H1 (cell line): ENCODE measurements around the gene ZBTB9. TPM values are rescaled to one million over a fixed set of nuclear protein-coding genes. Genes with fewer than 3 reads are reported as not detected.

Experiments
- CTCF ChIA-PET: fragments of 300-600 bp; sonication (Branson Sonifier 250); formaldehyde crosslinking; loops from one replicate; lab custom pipeline; 2021; ENCODE audit not compliant: partially characterized antibody; lab: Charles Lee
- POLR2A ChIA-PET: fragments of 300-600 bp; sonication (Branson Sonifier 250); formaldehyde crosslinking; loops from one replicate; lab custom pipeline; 2021; ENCODE audit warnings: inconsistent platforms; ENCODE audit not compliant: partially characterized antibody; lab: Charles Lee
- DNase-seq, 2 experiments: peaks; one replicate each; pipeline versions ENCODE4 v3.0.0 to v3.0.0-alpha.2; 2010 to 2022; ENCODE audit warnings: low spot score in 2 of 2, low read depth in 1 of 2, mixed read lengths in 1 of 2
- FAIRE-seq: peaks from 2 replicates; lab custom pipeline; 2011; peaks lifted over from hg19 to GRCh38; lab: Jason Lieb, UNC
- H2AFZ ChIP-seq: 2 replicates; pipeline ENCODE4 v1.8.1; 2012; ENCODE audit warnings: low read length, inconsistent platforms
- H2AK5ac ChIP-seq: 2 replicates; pipeline ENCODE4 v1.6.1; 2013; ENCODE audit warnings: low read depth, low read length
- H2BK120ac ChIP-seq: replicated peaks from 2 replicates; pipeline ENCODE3; 2013; ENCODE audit warnings: low read depth, low read length, inconsistent platforms
- H2BK12ac ChIP-seq: 2 replicates; pipeline ENCODE4 v1.6.1; 2013; ENCODE audit warnings: low read depth, low read length
- H2BK15ac ChIP-seq: 2 replicates; pipeline ENCODE4 v1.6.1; 2013; ENCODE audit warnings: low read length
- H2BK20ac ChIP-seq: 2 replicates; pipeline ENCODE4 v1.6.1; 2013; ENCODE audit warnings: low read length
- H2BK5ac ChIP-seq: 2 replicates; pipeline ENCODE4 v1.6.1; 2013; ENCODE audit warnings: low read depth, low read length
- H3K14ac ChIP-seq: 2 replicates; pipeline ENCODE4 v1.6.1; 2013; ENCODE audit warnings: inconsistent platforms; ENCODE audit not compliant: insufficient read length
- H3K18ac ChIP-seq: 2 replicates; pipeline ENCODE4 v1.6.1; 2013; ENCODE audit warnings: low read length; ENCODE audit errors: extremely low read depth
- H3K23ac ChIP-seq: 2 replicates; pipeline ENCODE4 v1.6.1; 2013; ENCODE audit warnings: inconsistent platforms; ENCODE audit not compliant: insufficient read length
- H3K23me2 ChIP-seq: 2 replicates; pipeline ENCODE4 v1.6.1; 2013; ENCODE audit warnings: low read depth, low read length
- H3K27ac ChIP-seq: 2 replicates; pipeline ENCODE4 v1.6.1; 2011; ENCODE audit warnings: low read depth, low read length, inconsistent platforms
- H3K27me3 ChIP-seq, 4 experiments: replicated peaks in 1 of 4; 1 replicate in 1 of 4; 2 replicates in 3 of 4; pipeline versions ENCODE4 v1.6.1 to v1.8.1; 2011 to 2013; ENCODE audit warnings: low read length in 3 of 4, mild to moderate bottlenecking in 3 of 4, inconsistent platforms in 2 of 4, mixed read lengths in 2 of 4, moderate library complexity in 1 of 4; ENCODE audit not compliant: control insufficient read depth in 3 of 4, insufficient read depth in 3 of 4; ENCODE audit errors: extremely low read depth in 1 of 4
- H3K36me3 ChIP-seq, 4 experiments: 2 replicates each; pipeline versions ENCODE4 v1.6.1 to v1.8.1; 2011 to 2013; ENCODE audit warnings: mild to moderate bottlenecking in 4 of 4, low read length in 3 of 4, moderate library complexity in 2 of 4, control low read depth in 1 of 4, inconsistent platforms in 1 of 4; ENCODE audit not compliant: insufficient read depth in 4 of 4, control insufficient read depth in 2 of 4
- H3K4ac ChIP-seq: replicated peaks from 2 replicates; pipeline ENCODE3; 2013; ENCODE audit warnings: low read length, low read depth, mixed read lengths, inconsistent platforms; ENCODE audit not compliant: insufficient read length
- H3K4me1 ChIP-seq, 4 experiments: replicated peaks in 1 of 4; 1 replicate in 1 of 4; 2 replicates in 3 of 4; pipeline versions ENCODE4 v1.6.1 to v1.8.1; 2011 to 2013; ENCODE audit warnings: low read length in 3 of 4, inconsistent platforms in 2 of 4, mixed read lengths in 1 of 4; ENCODE audit not compliant: insufficient read depth in 4 of 4, control insufficient read depth in 3 of 4
- H3K4me2 ChIP-seq, 2 experiments: 2 replicates each; pipeline versions ENCODE4 v1.6.1 to v1.8.1; 2011 to 2013; ENCODE audit warnings: low read depth in 2 of 2, low read length in 2 of 2, control low read depth in 1 of 2, inconsistent platforms in 1 of 2, mild to moderate bottlenecking in 1 of 2; ENCODE audit not compliant: insufficient read depth in 1 of 2
- H3K4me3 ChIP-seq, 4 experiments: fragments of 200-600, 300-600 bp in 1 of 4; sonication (generic), shearing (Covaris generic), sonication (Bioruptor Twin) in 1 of 4; 2 replicates each; pipeline versions ENCODE4 v1.5.1 to v1.8.1; 2011 to 2016; ENCODE audit warnings: low read length in 4 of 4, low read depth in 3 of 4, control low read depth in 2 of 4, inconsistent platforms in 2 of 4, mild to moderate bottlenecking in 2 of 4, mixed read lengths in 1 of 4, moderate library complexity in 1 of 4; ENCODE audit not compliant: insufficient read depth in 2 of 4; ENCODE audit errors: extremely low read depth in 1 of 4
- H3K56ac ChIP-seq: replicated peaks from 2 replicates; pipeline ENCODE3; 2013; ENCODE audit warnings: low read depth, mild to moderate bottlenecking, mixed read lengths, low read length, inconsistent platforms; ENCODE audit not compliant: insufficient read length
- H3K79me1 ChIP-seq: 2 replicates; pipeline ENCODE4 v1.6.1; 2013; ENCODE audit warnings: low read depth, low read length, control low read depth
- H3K79me2 ChIP-seq, 2 experiments: 2 replicates each; pipeline versions ENCODE4 v1.6.1 to v1.8.1; 2012 to 2013; ENCODE audit warnings: low read length in 2 of 2, mild to moderate bottlenecking in 2 of 2, inconsistent platforms in 1 of 2; ENCODE audit not compliant: insufficient read depth in 2 of 2, control insufficient read depth in 1 of 2
- H3K9ac ChIP-seq, 4 experiments: replicated peaks in 1 of 4; 1 replicate in 1 of 4; 2 replicates in 3 of 4; pipeline versions ENCODE4 v1.6.1 to v1.8.1; 2011 to 2013; ENCODE audit warnings: low read depth in 3 of 4, low read length in 3 of 4, control low read depth in 2 of 4, mild to moderate bottlenecking in 2 of 4, moderate library complexity in 2 of 4, inconsistent platforms in 1 of 4; ENCODE audit errors: extremely low read depth in 1 of 4
- H3K9me3 ChIP-seq, 2 experiments: 2 replicates each; pipeline versions ENCODE4 v1.6.1 to v1.8.1; 2012 to 2013; ENCODE audit warnings: mild to moderate bottlenecking in 2 of 2, moderate library complexity in 2 of 2, control low read depth in 1 of 2, inconsistent platforms in 1 of 2, low read depth in 1 of 2, low read length in 1 of 2, mixed read lengths in 1 of 2; ENCODE audit not compliant: insufficient read depth in 2 of 2
- H4K20me1 ChIP-seq, 2 experiments: replicated peaks in 1 of 2; 2 replicates each; pipeline versions ENCODE3 to v1.8.1; 2011 to 2013; ENCODE audit warnings: inconsistent platforms in 2 of 2, low read length in 2 of 2, mild to moderate bottlenecking in 1 of 2; ENCODE audit not compliant: insufficient read depth in 2 of 2, control insufficient read depth in 1 of 2
- H4K5ac ChIP-seq: 2 replicates; pipeline ENCODE4 v1.6.1; 2013; ENCODE audit warnings: low read length, low read depth, mixed read lengths, inconsistent platforms; ENCODE audit not compliant: insufficient read length
- H4K8ac ChIP-seq: 2 replicates; pipeline ENCODE4 v1.8.0; 2013; ENCODE audit warnings: mild to moderate bottlenecking, moderate library complexity, low read length, inconsistent platforms; ENCODE audit not compliant: insufficient read depth; ENCODE audit errors: extremely low read depth
- H4K91ac ChIP-seq: replicated peaks from 2 replicates; pipeline ENCODE3; 2013; ENCODE audit warnings: low read length, mixed read lengths, inconsistent platforms; ENCODE audit not compliant: insufficient read length
- BCL11A ChIP-seq, 2 experiments: IDR thresholded peaks; one replicate each; pipeline ENCODE4 v1.6.1; 2011; ENCODE audit warnings: low read depth in 2 of 2, low read length in 2 of 2, mild to moderate bottlenecking in 2 of 2
- EP300 ChIP-seq, 2 experiments: IDR thresholded peaks; 1 replicate in 1 of 2; 2 replicates in 1 of 2; pipeline ENCODE4 v1.6.1; 2011 to 2012; ENCODE audit warnings: low read depth in 2 of 2, low read length in 2 of 2, mild to moderate bottlenecking in 2 of 2, borderline replicate concordance in 1 of 2, inconsistent platforms in 1 of 2, moderate library complexity in 1 of 2
- EZH2 ChIP-seq: fragments of 200-600 bp; sonication (generic); IDR thresholded peaks from 2 replicates; pipeline ENCODE4 v1.7.1; 2012; ENCODE audit warnings: low read depth, mild to moderate bottlenecking, moderate library complexity, low read length, inconsistent platforms; ENCODE audit not compliant: severe bottlenecking
- JUND ChIP-seq: IDR thresholded peaks from 2 replicates; pipeline ENCODE4 v1.6.1; 2011; ENCODE audit warnings: mild to moderate bottlenecking, improper control_type of control experiment, low read length
- KDM5A ChIP-seq: fragments of 200-600 bp; IDR thresholded peaks from 2 replicates; pipeline ENCODE4 v1.7.1; 2012; ENCODE audit warnings: mild to moderate bottlenecking, low read length, inconsistent platforms, mixed read lengths
- MAX ChIP-seq: IDR thresholded peaks from 2 replicates; pipeline ENCODE4 v1.6.1; 2012; ENCODE audit warnings: inconsistent platforms
- POU5F1 ChIP-seq: IDR thresholded peaks from 2 replicates; pipeline ENCODE4 v1.6.1; 2011; ENCODE audit warnings: low read depth, mild to moderate bottlenecking, low read length, moderate library complexity
- SAP30 ChIP-seq: fragments of 300-600 bp; sonication (generic); IDR thresholded peaks from 2 replicates; pipeline ENCODE4 v1.7.1; 2012; ENCODE audit warnings: low read length, moderate library complexity, mild to moderate bottlenecking, inconsistent platforms; ENCODE audit not compliant: insufficient read depth, insufficient replicate concordance
- TAF7 ChIP-seq: optimal IDR thresholded peaks from 2 replicates; pipeline ENCODE3; 2011; ENCODE audit warnings: low read depth, mild to moderate bottlenecking, inconsistent platforms, low read length, moderate library complexity, borderline replicate concordance
- WGBS, 2 experiments: shearing (Covaris generic) in 1 of 2; methylation state at CpG; one replicate each; pipeline versions ENCODE4 v1.1.6 to v1.1.7; 2013 to 2015; ENCODE audit warnings: low lambda C conversion rate in 2 of 2, mixed read lengths in 2 of 2, inconsistent platforms in 1 of 2, low coverage in 1 of 2, missing lambda C conversion rate in 1 of 2; ENCODE audit not compliant: insufficient replicate concordance in 2 of 2, insufficient coverage in 1 of 2, insufficient read length in 1 of 2; ENCODE audit errors: extremely low coverage in 1 of 2, missing lambda C conversion rate in 1 of 2; 5-methylcytosine and 5-hydroxymethylcytosine counted together
- polyA plus RNA-seq, 7 experiments: library from polyadenylated mRNA; depleted of rRNA in 3 of 7; stranded (reverse) in 5 of 7; unstranded in 2 of 7; fragments of >200 nt in 5 of 7; fragments of 200-250 nt in 2 of 7; gene quantifications; 1 replicate in 5 of 7; 2 replicates in 1 of 7; 4 replicates in 1 of 7; pipeline versions ENCODE4 v1.2.1 to v1.2.3, GENCODE V29; 2011 to 2013; ENCODE audit warnings: missing spikeins in 2 of 7, mixed read lengths in 2 of 7
- total RNA-seq: library from RNA; stranded (reverse); fragmentation: NEBNext Ultra II Directional; extraction: Animal tissue kit (Norgen Biotek cat#: 25700); gene quantifications from 2 replicates; pipeline ENCODE4 v1.2.1, GENCODE V29; 2021

The ZBTB9 gene
- total and polyA plus RNA-seq, 2 of the 8 experiments (the other 6 are each of a cell fraction or from before 2014, with no cell fraction given) = 16.9 to 20.2 TPM

DNA sequence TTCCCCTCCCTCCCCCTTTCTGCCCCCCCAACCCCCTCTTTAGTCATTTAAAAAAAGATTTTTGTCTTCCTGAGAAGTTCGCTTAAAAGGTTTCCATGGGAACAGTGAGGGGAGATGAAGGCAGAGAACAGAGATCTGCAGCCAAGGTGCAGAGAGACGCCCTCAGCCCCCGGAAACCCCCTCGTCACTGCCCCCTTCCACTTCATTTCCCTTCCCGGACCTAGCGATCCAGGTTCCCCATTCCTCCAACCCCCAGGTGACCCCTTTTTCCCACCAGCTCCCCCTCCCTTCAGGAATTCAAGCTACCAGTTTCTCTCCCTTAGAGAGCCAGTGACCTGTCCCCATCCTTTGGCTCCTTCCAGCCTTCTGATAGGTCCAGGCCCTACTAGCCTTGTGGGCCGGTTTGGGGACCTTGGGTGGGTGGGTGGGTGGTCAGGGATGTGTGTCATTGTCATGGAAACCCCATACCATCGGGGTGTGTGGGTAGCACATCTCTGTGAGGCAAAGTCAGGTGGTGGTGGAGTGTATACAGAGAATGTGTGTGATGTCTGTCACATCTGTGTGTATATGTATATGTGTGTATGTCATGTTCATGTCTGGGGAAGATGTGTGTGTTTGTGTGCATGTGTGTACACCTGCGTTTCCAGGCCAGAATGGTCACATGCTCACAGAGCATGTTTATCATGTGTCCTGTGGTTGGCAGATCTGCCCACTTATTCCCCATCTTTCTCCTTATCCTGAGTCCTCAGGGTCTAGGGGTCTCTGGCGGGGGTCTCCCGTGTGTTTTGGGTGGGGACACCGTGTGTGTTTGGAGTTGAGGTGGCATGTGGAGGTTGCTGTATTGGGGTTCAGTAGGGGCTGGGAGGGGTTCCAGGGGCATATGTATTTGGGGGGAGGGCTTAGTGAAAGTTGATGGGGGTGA, 27.5 kb upstream of the ZBTB9 start:
- POLR2A ChIA-PET = interaction anchor here (0.6 to 3.6 kb wide), 13 partner anchors 8 to 331 kb away, joined by 3 to 23 read pairs (median 5); partner anchors contain the start of genes CUTA, PHF1 and ZBTB9
- Histone ChIP-seq H3K27me3 (no peaks in the 10 kb centered on the region), H2BK120ac (no peak overlapping the region), H3K4me3 (peak overlapping the region; percentile 47 to 77 (median 58); a peak in 7 of 8 replicates), H4K91ac (peak overlapping the region; percentile 59), H2BK5ac (0 out of 2 replicates have a peak overlapping the region, but pooled peaks have one; percentile 30), H3K23ac (no peak overlapping the region), H3K23me2 (peaks cover 26% of the 10 kb centered on the region), H3K14ac (no peak overlapping the region), H2BK12ac (peak overlapping the region; percentile 62; the same call in 1 of the 2 replicates), H3K4ac (no peak overlapping the region), H2BK15ac (peak overlapping the region; percentile 46; the same call in 1 of the 2 replicates), H3K9ac (no peak overlapping the region), H3K4me1 (peaks cover 11 to 43% (median 19%) of the 10 kb centered on the region in 4 experiments), H3K36me3 (peaks cover 0 to 11% (median 8%) of the 10 kb centered on the region in 4 experiments; a peak in 5 of 8 replicates), H2AFZ (no peak overlapping the region), H2AK5ac (peak overlapping the region; percentile 94), H3K27ac (no peak overlapping the region; the same call in 1 of the 2 replicates), H4K5ac (no peak overlapping the region), H3K79me2 (peaks cover 13 to 67% of the 10 kb centered on the region in 2 experiments), H4K20me1 (peaks cover 0 to 9% of the 10 kb centered on the region in 2 experiments), H4K8ac (no peak overlapping the region), H3K79me1 (peaks cover 14% of the 10 kb centered on the region), H3K18ac (no peak overlapping the region), H3K56ac (no peak overlapping the region), H2BK20ac (no peak overlapping the region), H3K9me3 (no peaks in the 10 kb centered on the region), H3K4me2 (peak overlapping the region; percentile 83 to 87)
- WGBS, 2 experiments = 22% methylated on average over 8 of the region's 12 CpGs; no CpG with 5 or more reads in 1 of the 2 experiments
- CTCF ChIA-PET = interaction anchor here (1.0 to 4.4 kb wide), 11 partner anchors 11 to 179 kb away, joined by 3 to 37 read pairs (median 4); partner anchors contain the start of gene CUTA
- no peak for DNase-seq
- FAIRE-seq = no peak
- no peak for TF ChIP-seq KDM5A
- no peak for TF ChIP-seq TAF7
- TF ChIP-seq BCL11A (IDR thresholded peaks at IDR 0.05; ENCODE audit: low read depth in 2 of 2, low read length in 2 of 2) = no peak
- no peak for TF ChIP-seq EZH2
- TF ChIP-seq JUND = no peak
- no peak for TF ChIP-seq POU5F1
- TF ChIP-seq SAP30 = no peak
- TF ChIP-seq MAX = no peak
- no peak for TF ChIP-seq EP300 (IDR thresholded peaks at IDR 0.05; ENCODE audit: borderline replicate concordance in 1 of 2, low read depth in 2 of 2, low read length in 2 of 2)
